Measurements from ENCODE around the gene COPS4.

COPS4 gene

DNA sequence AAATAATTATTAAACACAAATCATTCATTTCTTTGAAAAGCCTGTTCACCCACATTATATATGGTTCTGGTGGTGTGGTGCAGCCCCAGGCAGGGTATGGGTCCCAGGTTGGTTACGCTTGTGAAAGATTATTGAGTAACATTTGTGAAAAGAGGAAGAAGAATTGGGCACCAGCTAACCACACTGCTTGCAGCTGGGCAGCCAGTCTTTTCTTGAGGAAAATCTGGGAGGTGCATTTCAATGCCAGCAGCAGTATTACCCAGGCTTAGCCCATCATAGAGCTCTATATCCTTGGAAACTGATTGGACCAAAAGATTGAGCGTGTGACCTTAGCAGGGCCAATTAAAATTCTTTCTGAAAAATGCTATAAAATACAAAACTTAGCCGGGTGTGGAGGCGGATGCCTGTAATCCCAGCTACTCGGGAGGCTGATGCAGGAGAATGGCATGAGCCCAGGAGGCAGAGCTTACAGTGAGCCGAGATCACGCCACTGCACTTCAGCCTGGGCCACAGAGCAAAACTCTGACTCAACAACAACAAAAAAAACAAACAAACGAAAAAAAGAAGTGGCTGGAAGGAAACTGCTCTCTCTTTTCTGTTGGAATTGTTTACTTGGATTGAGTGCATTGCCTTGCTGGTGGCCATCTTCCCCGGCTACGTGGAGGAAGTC lies 89.3 kb downstream of the COPS4 start:
- DNase-seq (ENCODE audit: low spot score), result no peak
